Measurements from ENCODE around the gene SLCO4C1. TPM values are rescaled to one million over a fixed set of nuclear protein-coding genes. Genes with fewer than 3 reads are reported as not detected.

Gene SLCO4C1
- total and polyA plus RNA-seq, 2 of the 13 experiments (the other 11 are each of a cell fraction or from before 2014, with no cell fraction given): 1.3 to 7.8 TPM

DNA sequence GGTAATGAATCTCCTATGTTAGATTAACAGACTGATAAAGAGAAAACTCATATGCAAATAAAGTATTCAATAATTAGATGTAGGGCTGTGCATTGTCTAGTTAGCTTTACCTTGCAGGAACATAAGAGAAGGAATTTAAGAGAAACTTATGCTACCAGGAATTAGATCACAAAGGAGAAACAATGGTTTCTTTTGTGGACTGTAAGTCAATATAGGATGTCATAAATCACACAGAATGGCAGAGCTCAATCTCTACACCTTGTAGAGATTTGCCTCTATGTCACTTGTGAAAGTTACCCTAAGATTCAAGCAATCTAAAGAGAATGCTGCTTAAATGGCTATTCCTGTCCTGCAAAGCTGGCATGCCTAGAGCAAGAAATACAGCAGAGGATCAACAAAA, 26.0 kb downstream of the SLCO4C1 start:
- no peaks in the 10 kb centered on the region for H3K79me2 ChIP-seq (ENCODE audit: insufficient read depth, low read length)
- TF ChIP-seq TEAD2 (CRISPR knock-in tag; IDR thresholded peaks at IDR 0.05): no peak
- TF ChIP-seq CENPX (CRISPR knock-in tag; IDR thresholded peaks at IDR 0.05): no peak
- TF ChIP-seq ATF7-NPFF (CRISPR knock-in tag; IDR thresholded peaks at IDR 0.05; ENCODE audit: low read depth): no peak
- no peak for TF ChIP-seq TP53 (CRISPR knock-in tag; conservative IDR thresholded peaks at IDR 0.05)
- no peak for DNase-seq (ENCODE audit: low spot score)
- no peaks in the 10 kb centered on the region for H4K20me1 ChIP-seq (ENCODE audit: insufficient read depth, low read length)
- 0 out of 2 replicates have a peak, but pooled peaks cover 6% of the 10 kb centered on the region for H3K4me1 ChIP-seq (ENCODE audit: insufficient read depth, low read length)
- H3K4me3 ChIP-seq (replicated peaks in 1 of 3; ENCODE audit: insufficient read depth in 1 of 3, low read depth in 2 of 3, low read length in 3 of 3): no peak overlapping the region
- intact Hi-C loops (cut with micrococcal nuclease; ENCODE audit: unreplicated experiment): no loop called here
- CTCF ChIA-PET (ENCODE audit: low intra/inter-chr PET ratio, low total read pairs): no interaction called here
- POLR2A ChIA-PET: no interaction called here
- no peak overlapping the region for H3K9ac ChIP-seq (ENCODE audit: insufficient read depth, low read depth, low read length)
- in situ Hi-C loops (cut with HindIII; ENCODE audit: extremely low pct_ligation_motif_present, low pct_unique_long_range_greater_than_20kb): no loop called here
- H3K27ac ChIP-seq (ENCODE audit: extremely low read length, insufficient read depth, low read length): no peak overlapping the region
- H3K9me3 ChIP-seq (ENCODE audit: low read length): peaks cover 20% of the 10 kb centered on the region
- H2AFZ ChIP-seq (ENCODE audit: low read length): no peak overlapping the region
- H3K36me3 ChIP-seq (replicated peaks in 1 of 2; ENCODE audit: control insufficient read depth in 1 of 2, insufficient read depth in 2 of 2, low read length in 2 of 2): no peaks in the 10 kb centered on the region
- no peak for FAIRE-seq
- no peak overlapping the region for H3K4me2 ChIP-seq (ENCODE audit: low read depth, low read length)
- no peak for ATAC-seq
- no peaks in the 10 kb centered on the region for H3K27me3 ChIP-seq (ENCODE audit: control insufficient read depth in 1 of 2, insufficient read depth in 2 of 2, low read length in 2 of 2)
- BruUV-seq (replicated peaks): no TSS peak

- H3K36me3 ChIP-seq (replicated peaks in 1 of 2; ENCODE audit: control insufficient read depth in 1 of 2, insufficient read depth in 2 of 2, low read length in 2 of 2): no peaks in the 10 kb centered on the region
- in situ Hi-C loops (cut with HindIII; ENCODE audit: extremely low pct_ligation_motif_present, low pct_unique_long_range_greater_than_20kb) (no loop called here), intact Hi-C loops (cut with micrococcal nuclease; ENCODE audit: unreplicated experiment) (no loop called here)
- H4K20me1 ChIP-seq (ENCODE audit: insufficient read depth, low read length): no peaks in the 10 kb centered on the region
- H2AFZ ChIP-seq (ENCODE audit: low read length): no peak overlapping the region
- CTCF ChIA-PET (ENCODE audit: low intra/inter-chr PET ratio, low total read pairs): no interaction called here
- ATAC-seq: no peak
- DNase-seq (ENCODE audit: low spot score): no peak
- H3K79me2 ChIP-seq (ENCODE audit: insufficient read depth, low read length): no peaks in the 10 kb centered on the region
- H3K4me3 ChIP-seq (replicated peaks in 1 of 3; ENCODE audit: insufficient read depth in 1 of 3, low read depth in 2 of 3, low read length in 3 of 3): no peak overlapping the region
- FAIRE-seq: no peak
- H3K4me2 ChIP-seq (ENCODE audit: low read depth, low read length): no peak overlapping the region
- 86% methylated on average over 2 of the region's 2 CpGs for WGBS (ENCODE audit: low lambda C conversion rate)
- no peaks in the 10 kb centered on the region for H3K9me3 ChIP-seq (ENCODE audit: low read length)
- H3K27ac ChIP-seq (ENCODE audit: extremely low read length, insufficient read depth, low read length): no peak overlapping the region
- no TSS peak for BruUV-seq (replicated peaks)
- H3K4me1 ChIP-seq (ENCODE audit: insufficient read depth, low read length): no peaks in the 10 kb centered on the region
- H3K27me3 ChIP-seq (ENCODE audit: control insufficient read depth in 1 of 2, insufficient read depth in 2 of 2, low read length in 2 of 2): no peaks in the 10 kb centered on the region
- POLR2A ChIA-PET: no interaction called here
- H3K9ac ChIP-seq (ENCODE audit: insufficient read depth, low read depth, low read length): no peak overlapping the region
- TF ChIP-seq SNAI1 (CRISPR knock-in tag; IDR thresholded peaks at IDR 0.05; ENCODE audit: borderline replicate concordance) (no peak), ZBTB3 (CRISPR knock-in tag; IDR thresholded peaks at IDR 0.05; ENCODE audit: borderline replicate concordance, low read depth) (no peak), ZNF33A (CRISPR knock-in tag; IDR thresholded peaks at IDR 0.05; ENCODE audit: borderline replicate concordance) (no peak), ZNF558 (CRISPR knock-in tag; IDR thresholded peaks at IDR 0.05; ENCODE audit: borderline replicate concordance) (no peak), ZBTB10 (CRISPR knock-in tag; IDR thresholded peaks at IDR 0.05; ENCODE audit: borderline replicate concordance) (no peak), NRL (CRISPR knock-in tag; IDR thresholded peaks at IDR 0.05; ENCODE audit: borderline replicate concordance) (no peak), CHD4 (IDR thresholded peaks at IDR 0.05; ENCODE audit: borderline replicate concordance, low read length) (no peak)
- TF ChIP-seq, protein P1, sequence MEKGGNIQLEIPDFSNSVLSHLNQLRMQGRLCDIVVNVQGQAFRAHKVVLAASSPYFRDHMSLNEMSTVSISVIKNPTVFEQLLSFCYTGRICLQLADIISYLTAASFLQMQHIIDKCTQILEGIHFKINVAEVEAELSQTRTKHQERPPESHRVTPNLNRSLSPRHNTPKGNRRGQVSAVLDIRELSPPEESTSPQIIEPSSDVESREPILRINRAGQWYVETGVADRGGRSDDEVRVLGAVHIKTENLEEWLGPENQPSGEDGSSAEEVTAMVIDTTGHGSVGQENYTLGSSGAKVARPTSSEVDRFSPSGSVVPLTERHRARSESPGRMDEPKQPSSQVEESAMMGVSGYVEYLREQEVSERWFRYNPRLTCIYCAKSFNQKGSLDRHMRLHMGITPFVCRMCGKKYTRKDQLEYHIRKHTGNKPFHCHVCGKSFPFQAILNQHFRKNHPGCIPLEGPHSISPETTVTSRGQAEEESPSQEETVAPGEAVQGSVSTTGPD (CRISPR knock-in tag; IDR thresholded peaks at IDR 0.05): no peak
These were observed 33.4 kb downstream of the SLCO4C1 start for GRCh38 chr5:102262688-102263087.
